Ovary (tissue), 3 donors: ENCODE data around the gene MKX.

ENCODE experiments used
- POLR2A ChIP-seq: fragments of 450-650 bp; IDR thresholded peaks from one replicate; pipeline ENCODE4 v1.6.1; 2017; ENCODE audit warnings: antibody characterized with exemption, mild to moderate bottlenecking, moderate library complexity
- TF ChIP-seq, protein P1 (sequence below), 3 donors: fragments of 450-650 bp in 2 of 3; fragments of 200-600 bp in 1 of 3; IDR thresholded peaks; one replicate each; pipeline versions ENCODE4 v1.5.1 to v1.8.0; 2016 to 2022; ENCODE audit warnings: antibody characterized with exemption in 3 of 3, mild to moderate bottlenecking in 1 of 3
- donor health status: DM: no; HTN: no; CAD: no.

DNA sequence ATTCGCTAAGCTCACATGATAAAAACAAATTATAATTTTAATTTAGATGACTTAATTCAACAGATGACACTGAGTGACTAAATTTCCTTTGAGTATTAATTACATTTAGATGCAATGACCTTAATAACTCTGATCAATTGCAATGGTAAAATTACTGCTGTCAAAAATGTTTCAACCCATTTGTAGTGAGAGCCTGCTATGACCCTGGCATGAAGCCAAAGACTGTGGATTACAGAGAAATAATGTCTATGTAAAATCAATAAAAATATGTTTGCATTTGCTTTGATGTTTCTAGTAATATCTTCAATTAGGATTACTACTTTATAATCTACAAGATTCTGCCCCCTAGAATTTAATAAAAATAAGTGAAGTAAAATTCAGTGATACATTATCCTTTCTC is 15.6 kb downstream of the MKX start:
- TF ChIP-seq, protein P1, sequence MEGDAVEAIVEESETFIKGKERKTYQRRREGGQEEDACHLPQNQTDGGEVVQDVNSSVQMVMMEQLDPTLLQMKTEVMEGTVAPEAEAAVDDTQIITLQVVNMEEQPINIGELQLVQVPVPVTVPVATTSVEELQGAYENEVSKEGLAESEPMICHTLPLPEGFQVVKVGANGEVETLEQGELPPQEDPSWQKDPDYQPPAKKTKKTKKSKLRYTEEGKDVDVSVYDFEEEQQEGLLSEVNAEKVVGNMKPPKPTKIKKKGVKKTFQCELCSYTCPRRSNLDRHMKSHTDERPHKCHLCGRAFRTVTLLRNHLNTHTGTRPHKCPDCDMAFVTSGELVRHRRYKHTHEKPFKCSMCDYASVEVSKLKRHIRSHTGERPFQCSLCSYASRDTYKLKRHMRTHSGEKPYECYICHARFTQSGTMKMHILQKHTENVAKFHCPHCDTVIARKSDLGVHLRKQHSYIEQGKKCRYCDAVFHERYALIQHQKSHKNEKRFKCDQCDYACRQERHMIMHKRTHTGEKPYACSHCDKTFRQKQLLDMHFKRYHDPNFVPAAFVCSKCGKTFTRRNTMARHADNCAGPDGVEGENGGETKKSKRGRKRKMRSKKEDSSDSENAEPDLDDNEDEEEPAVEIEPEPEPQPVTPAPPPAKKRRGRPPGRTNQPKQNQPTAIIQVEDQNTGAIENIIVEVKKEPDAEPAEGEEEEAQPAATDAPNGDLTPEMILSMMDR (IDR thresholded peaks at IDR 0.05), result no peak
- no peak for TF ChIP-seq POLR2A
